Loucy (cell line): Measurements from ENCODE around the gene PFKFB3.

Experiments used
- EZH2phosphoT487 ChIP-seq: fragments of 200-600 bp; IDR thresholded peaks from 2 replicates; pipeline ENCODE4 v1.6.1; 2018; ENCODE audit warnings: antibody characterized with exemption, mild to moderate bottlenecking, moderate library complexity, borderline replicate concordance
- TF ChIP-seq, protein P1 (sequence below): fragments of 200-600 bp; sonication (generic); conservative IDR thresholded peaks from 2 replicates; pipeline ENCODE4 v1.5.1; 2014; ENCODE audit warnings: mild to moderate bottlenecking, antibody characterized with exemption, low read length

DNA sequence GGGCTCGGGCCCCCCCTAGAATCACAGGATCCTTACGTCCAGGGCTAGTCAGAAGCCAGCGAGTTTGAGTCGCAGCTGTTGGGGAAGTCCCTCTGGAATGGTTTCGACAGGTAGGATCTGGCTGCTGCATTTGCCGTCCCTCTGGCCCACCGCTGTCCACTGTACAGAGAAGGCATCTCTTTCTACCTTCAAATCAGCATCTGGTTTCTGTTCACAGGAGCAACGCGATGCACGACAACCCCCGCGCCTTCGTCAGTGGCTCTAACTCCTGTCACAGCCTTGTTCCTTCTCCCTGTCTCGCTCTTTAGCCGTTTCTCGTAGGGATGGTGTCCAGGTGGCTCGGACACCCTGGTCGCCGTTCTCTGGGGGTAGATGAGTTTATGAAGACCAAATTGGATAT lies 11.2 kb upstream of the PFKFB3 start:
- TF ChIP-seq, protein P1, sequence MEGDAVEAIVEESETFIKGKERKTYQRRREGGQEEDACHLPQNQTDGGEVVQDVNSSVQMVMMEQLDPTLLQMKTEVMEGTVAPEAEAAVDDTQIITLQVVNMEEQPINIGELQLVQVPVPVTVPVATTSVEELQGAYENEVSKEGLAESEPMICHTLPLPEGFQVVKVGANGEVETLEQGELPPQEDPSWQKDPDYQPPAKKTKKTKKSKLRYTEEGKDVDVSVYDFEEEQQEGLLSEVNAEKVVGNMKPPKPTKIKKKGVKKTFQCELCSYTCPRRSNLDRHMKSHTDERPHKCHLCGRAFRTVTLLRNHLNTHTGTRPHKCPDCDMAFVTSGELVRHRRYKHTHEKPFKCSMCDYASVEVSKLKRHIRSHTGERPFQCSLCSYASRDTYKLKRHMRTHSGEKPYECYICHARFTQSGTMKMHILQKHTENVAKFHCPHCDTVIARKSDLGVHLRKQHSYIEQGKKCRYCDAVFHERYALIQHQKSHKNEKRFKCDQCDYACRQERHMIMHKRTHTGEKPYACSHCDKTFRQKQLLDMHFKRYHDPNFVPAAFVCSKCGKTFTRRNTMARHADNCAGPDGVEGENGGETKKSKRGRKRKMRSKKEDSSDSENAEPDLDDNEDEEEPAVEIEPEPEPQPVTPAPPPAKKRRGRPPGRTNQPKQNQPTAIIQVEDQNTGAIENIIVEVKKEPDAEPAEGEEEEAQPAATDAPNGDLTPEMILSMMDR: no peak
- no peak for TF ChIP-seq EZH2phosphoT487
